Heart left ventricle (tissue), 16 donors: ENCODE data around the gene STIM1. TPM values are rescaled to one million over a fixed set of nuclear protein-coding genes. Genes with fewer than 3 reads are reported as not detected.
A peak's percentile ranks its signal among the peaks of the same experiment; 100 is the strongest.

Source experiments
- ATAC-seq, 4 donors: fragments of 200-7000 bp; cut with Tn5 transposase; one replicate each; pipeline ENCODE4 v1.9.1; 2020 to 2022; ENCODE audit warnings: moderate library complexity in 4 of 4, mild to moderate bottlenecking in 3 of 4, moderate number of reproducible peaks in 1 of 4
- DNase-seq, 5 donors: peaks; one replicate each; pipeline ENCODE4 v3.0.0-alpha.2; 2020
- H3K27ac ChIP-seq, 12 donors: fragments of 200-600 bp; sonication (generic) in 4 of 12; one replicate each; pipeline versions ENCODE4 v1.5.0 to v1.8.0; 2016 to 2022; ENCODE audit warnings: mild to moderate bottlenecking in 2 of 12
- H3K27me3 ChIP-seq, 9 donors: fragments of 200-600 bp; sonication (generic) in 2 of 9; one replicate each; pipeline versions ENCODE4 v1.5.1 to v1.8.0; 2016 to 2022; ENCODE audit warnings: mild to moderate bottlenecking in 3 of 9
- H3K36me3 ChIP-seq, 9 donors: fragments of 200-600 bp; sonication (generic) in 2 of 9; one replicate each; pipeline versions ENCODE4 v1.5.0 to v1.8.0; 2018 to 2022; ENCODE audit warnings: mild to moderate bottlenecking in 2 of 9
- H3K4me1 ChIP-seq, 12 donors: fragments of 200-600 bp; sonication (generic) in 4 of 12; one replicate each; pipeline versions ENCODE4 v1.5.0 to v1.8.0; 2016 to 2022; ENCODE audit warnings: mild to moderate bottlenecking in 3 of 12
- H3K4me3 ChIP-seq, 12 donors: fragments of 200-600 bp; sonication (generic) in 4 of 12; one replicate each; pipeline versions ENCODE4 v1.5.0 to v1.8.0; 2017 to 2022; ENCODE audit warnings: mild to moderate bottlenecking in 9 of 12, moderate library complexity in 4 of 12
- H3K9me3 ChIP-seq, 12 donors: fragments of 200-600 bp; sonication (generic) in 4 of 12; one replicate each; pipeline versions ENCODE4 v1.5.0 to v1.8.0; 2016 to 2022; ENCODE audit warnings: mild to moderate bottlenecking in 1 of 12
- CTCF ChIP-seq, 12 donors: fragments of 200-600 bp; sonication (generic) in 4 of 12; IDR thresholded peaks; one replicate each; pipeline versions ENCODE4 v1.5.0 to v1.8.0; 2018 to 2022; ENCODE audit warnings: antibody characterized with exemption in 12 of 12, mild to moderate bottlenecking in 5 of 12
- POLR2A ChIP-seq, 2 donors: fragments of 450-650 bp; IDR thresholded peaks; one replicate each; pipeline ENCODE4 v1.6.1; 2017; ENCODE audit warnings: antibody characterized with exemption in 2 of 2, mild to moderate bottlenecking in 2 of 2, moderate library complexity in 2 of 2
- WGBS, 4 donors: extraction: QIAGEN DNeasy Blood & Tissue Kit in 2 of 4; methylation state at CpG; one replicate each; pipeline versions ENCODE4 v1.1.5 to v1.1.7; 2013 to 2018; 5-methylcytosine and 5-hydroxymethylcytosine counted together
- intact Hi-C, 10 donors: fragments of 100-400 bp; cut with DNase I; formaldehyde crosslinking; loops; one replicate each; pipeline versions ENCODE4 v1.11.1 to v1.14.2; 2022
- polyA plus RNA-seq, 2 donors: library from polyadenylated mRNA; stranded (reverse); fragments of 200-250 nt; gene quantifications; one replicate each; pipeline ENCODE4 v1.2.3, GENCODE V29; 2013
- total RNA-seq, 9 donors: library from RNA; depleted of rRNA in 2 of 9; stranded (reverse); fragments of >200 nt in 2 of 9; fragmentation: NEBNext Ultra II Directional in 3 of 9; extraction: Animal tissue kit (Norgen Biotek cat#: 25700) in 3 of 9; gene quantifications; one replicate each; pipeline versions ENCODE4 v1.1.0 to v1.2.4, GENCODE V29; 2016 to 2023
- donor health status: ischemic (EF 13 %, LVEDD 7.1; RV severe dilation, severe dysfunction).
- donor health status: healthy with polysubstance abuse.
- donor health status: DM: no; HTN: yes; CAD: no.
- donor health status: DM: no; HTN: no; CAD: no.
- donor health status: ischemic (EF 25% LVEDD 6.9; RV normal size, moderate dysfunction).
- donor health status: ischemic (EF 25% LVEDD 5.7; RV mildly dilated, moderate dysfunction).
- donor health status: healthy.
- donor health status: DM: yes; HTN: yes; CAD: no.
- donor health status: ischemic (EF 35%, LVEDD 5.7; RV mildly dilated, moderate dysfunction).
- donor health status: nonischemic (EF 11% LVEDD 7.7; RV severe dilation, severe dysfunction).
- donor health status: DM: yes; HTN: yes; CAD: no.
- donor health status: PGD.
- donor health status: ischemic (EF 29% LVEDD 5.4; RV normal size, mild dysfunction).
- donor health status: nonischemic (EF 23%, LVEDD 6.1; RV moderate dilation, normal function).

Gene STIM1
- total and polyA plus RNA-seq, 11 donors: 13.2 to 42.9 (median 28.9) TPM

GRCh38 chr11:3992964-3993363, 137.5 kb downstream of the STIM1 start:
- Histone ChIP-seq H3K27ac (no peak overlapping the region), H3K4me1 (peaks cover 0 to 23% (median 10%) of the 10 kb centered on the region in 12 donors), H3K27me3 (no peaks in the 10 kb centered on the region), H3K36me3 (no peaks in the 10 kb centered on the region), H3K4me3 (no peak overlapping the region), H3K9me3 (peaks cover 0 to 21% (median 9%) of the 10 kb centered on the region in 12 donors)
- intact Hi-C loops: no loop called here
- ATAC-seq: no peak
- TF ChIP-seq POLR2A (IDR thresholded peaks at IDR 0.05): no peak
- TF ChIP-seq CTCF (IDR thresholded peaks at IDR 0.05): no peak
- no peak for DNase-seq
- 95 to 100% (median 99%) methylated on average over 1 of the region's 1 CpG for WGBS, 4 donors

GRCh38 chr11:3994030-3994640, 138.7 kb downstream of the STIM1 start:
- Histone ChIP-seq H3K36me3 (no peaks in the 10 kb centered on the region), H3K27me3 (no peaks in the 10 kb centered on the region), H3K4me3 (no peak overlapping the region), H3K27ac (no peak overlapping the region), H3K9me3 (peaks cover 0 to 21% (median 9%) of the 10 kb centered on the region in 12 donors), H3K4me1 (peaks cover 0 to 22% (median 8%) of the 10 kb centered on the region in 12 donors)
- TF ChIP-seq CTCF (IDR thresholded peaks at IDR 0.05) (no peak), POLR2A (IDR thresholded peaks at IDR 0.05) (no peak)
- ATAC-seq: no peak
- WGBS, 4 donors: 89 to 93% (median 91%) methylated on average over 6 of the region's 6 CpGs
- no peak for DNase-seq
- intact Hi-C loops: no loop called here

GRCh38 chr11:3995307-3995706, 139.8 kb downstream of the STIM1 start:
- peaks cover 0 to 21% (median 9%) of the 10 kb centered on the region in 12 donors for H3K9me3 ChIP-seq
- ATAC-seq (no peak), DNase-seq (no peak)
- no peaks in the 10 kb centered on the region for H3K36me3 ChIP-seq
- TF ChIP-seq CTCF (IDR thresholded peaks at IDR 0.05) (no peak), POLR2A (IDR thresholded peaks at IDR 0.05) (no peak)
- intact Hi-C loops: no loop called here
- H3K27ac ChIP-seq: no peak overlapping the region
- no peaks in the 10 kb centered on the region for H3K27me3 ChIP-seq
- H3K4me3 ChIP-seq: no peak overlapping the region
- H3K4me1 ChIP-seq: peaks cover 0 to 18% (median 8%) of the 10 kb centered on the region in 12 donors
- WGBS, 4 donors: 98 to 100% (median 100%) methylated on average over 1 of the region's 1 CpG

GRCh38 chr11:3995949-3996554, 140.6 kb downstream of the STIM1 start:
- 58 to 72% (median 67%) methylated on average over 4 of the region's 4 CpGs for WGBS, 4 donors
- H3K27me3 ChIP-seq: no peaks in the 10 kb centered on the region
- peak; percentile 64 to 91 (median 72) for ATAC-seq

More at GRCh38 chr11:3995949-3996554, 140.6 kb downstream of the STIM1 start:
- Histone ChIP-seq H3K27ac (peak overlapping the region in 2 of 12 donors; percentile 33 to 36), H3K9me3 (peaks cover 0 to 21% (median 9%) of the 10 kb centered on the region in 12 donors), H3K4me3 (no peak overlapping the region), H3K4me1 (peaks cover 0 to 18% (median 8%) of the 10 kb centered on the region in 12 donors), H3K36me3 (no peaks in the 10 kb centered on the region)
- peak in 1 of 5 donors; percentile 41 for DNase-seq
- intact Hi-C loops: no loop called here
- TF ChIP-seq POLR2A (IDR thresholded peaks at IDR 0.05) (no peak), CTCF (IDR thresholded peaks at IDR 0.05) (no peak)
